ENCODE results near the gene PLEKHG5.
A peak's percentile ranks its signal among the peaks of the same experiment; 100 is the strongest.

The PLEKHG5 gene, protein sequence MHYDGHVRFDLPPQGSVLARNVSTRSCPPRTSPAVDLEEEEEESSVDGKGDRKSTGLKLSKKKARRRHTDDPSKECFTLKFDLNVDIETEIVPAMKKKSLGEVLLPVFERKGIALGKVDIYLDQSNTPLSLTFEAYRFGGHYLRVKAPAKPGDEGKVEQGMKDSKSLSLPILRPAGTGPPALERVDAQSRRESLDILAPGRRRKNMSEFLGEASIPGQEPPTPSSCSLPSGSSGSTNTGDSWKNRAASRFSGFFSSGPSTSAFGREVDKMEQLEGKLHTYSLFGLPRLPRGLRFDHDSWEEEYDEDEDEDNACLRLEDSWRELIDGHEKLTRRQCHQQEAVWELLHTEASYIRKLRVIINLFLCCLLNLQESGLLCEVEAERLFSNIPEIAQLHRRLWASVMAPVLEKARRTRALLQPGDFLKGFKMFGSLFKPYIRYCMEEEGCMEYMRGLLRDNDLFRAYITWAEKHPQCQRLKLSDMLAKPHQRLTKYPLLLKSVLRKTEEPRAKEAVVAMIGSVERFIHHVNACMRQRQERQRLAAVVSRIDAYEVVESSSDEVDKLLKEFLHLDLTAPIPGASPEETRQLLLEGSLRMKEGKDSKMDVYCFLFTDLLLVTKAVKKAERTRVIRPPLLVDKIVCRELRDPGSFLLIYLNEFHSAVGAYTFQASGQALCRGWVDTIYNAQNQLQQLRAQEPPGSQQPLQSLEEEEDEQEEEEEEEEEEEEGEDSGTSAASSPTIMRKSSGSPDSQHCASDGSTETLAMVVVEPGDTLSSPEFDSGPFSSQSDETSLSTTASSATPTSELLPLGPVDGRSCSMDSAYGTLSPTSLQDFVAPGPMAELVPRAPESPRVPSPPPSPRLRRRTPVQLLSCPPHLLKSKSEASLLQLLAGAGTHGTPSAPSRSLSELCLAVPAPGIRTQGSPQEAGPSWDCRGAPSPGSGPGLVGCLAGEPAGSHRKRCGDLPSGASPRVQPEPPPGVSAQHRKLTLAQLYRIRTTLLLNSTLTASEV

DNA sequence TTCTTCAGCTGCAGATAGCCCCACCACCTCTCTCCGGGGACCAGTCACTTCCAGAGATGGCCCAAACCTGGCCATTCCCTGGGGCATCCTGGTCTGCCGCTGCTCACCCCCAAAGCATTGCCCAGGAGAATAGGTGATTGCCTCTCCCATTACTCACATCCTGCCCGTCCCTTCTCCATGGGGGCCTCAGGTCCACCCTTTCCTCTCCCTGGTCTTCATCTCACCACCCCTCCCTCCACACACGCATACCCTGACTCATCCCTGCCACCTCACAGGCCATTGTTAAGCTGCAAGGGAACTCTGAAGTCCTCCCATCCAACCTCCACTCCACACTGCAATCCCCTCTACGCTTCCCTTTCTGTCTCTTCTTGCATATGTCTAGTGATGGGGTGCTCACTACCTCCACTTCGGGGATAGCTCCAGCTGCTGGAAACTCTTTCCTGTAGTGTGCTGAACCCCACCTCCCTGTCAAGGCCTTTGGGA, at the start of gene PLEKHG5:
TSS of gene PLEKHG5 (minus strand) at position 188 of the 483 bp plus-strand sequence. CDS start 14,096 bp downstream, outside the sequence.
- TF ChIP-seq, protein P1, sequence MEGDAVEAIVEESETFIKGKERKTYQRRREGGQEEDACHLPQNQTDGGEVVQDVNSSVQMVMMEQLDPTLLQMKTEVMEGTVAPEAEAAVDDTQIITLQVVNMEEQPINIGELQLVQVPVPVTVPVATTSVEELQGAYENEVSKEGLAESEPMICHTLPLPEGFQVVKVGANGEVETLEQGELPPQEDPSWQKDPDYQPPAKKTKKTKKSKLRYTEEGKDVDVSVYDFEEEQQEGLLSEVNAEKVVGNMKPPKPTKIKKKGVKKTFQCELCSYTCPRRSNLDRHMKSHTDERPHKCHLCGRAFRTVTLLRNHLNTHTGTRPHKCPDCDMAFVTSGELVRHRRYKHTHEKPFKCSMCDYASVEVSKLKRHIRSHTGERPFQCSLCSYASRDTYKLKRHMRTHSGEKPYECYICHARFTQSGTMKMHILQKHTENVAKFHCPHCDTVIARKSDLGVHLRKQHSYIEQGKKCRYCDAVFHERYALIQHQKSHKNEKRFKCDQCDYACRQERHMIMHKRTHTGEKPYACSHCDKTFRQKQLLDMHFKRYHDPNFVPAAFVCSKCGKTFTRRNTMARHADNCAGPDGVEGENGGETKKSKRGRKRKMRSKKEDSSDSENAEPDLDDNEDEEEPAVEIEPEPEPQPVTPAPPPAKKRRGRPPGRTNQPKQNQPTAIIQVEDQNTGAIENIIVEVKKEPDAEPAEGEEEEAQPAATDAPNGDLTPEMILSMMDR (conservative IDR thresholded peaks at IDR 0.05; ENCODE audit: low read length): no peak
- peak within 1 kb of the TSS; percentile 82 for H3K4me3 ChIP-seq (ENCODE audit: low read length)
- peak; percentile 45 for DNase-seq (ENCODE audit: low read depth)

DNA sequence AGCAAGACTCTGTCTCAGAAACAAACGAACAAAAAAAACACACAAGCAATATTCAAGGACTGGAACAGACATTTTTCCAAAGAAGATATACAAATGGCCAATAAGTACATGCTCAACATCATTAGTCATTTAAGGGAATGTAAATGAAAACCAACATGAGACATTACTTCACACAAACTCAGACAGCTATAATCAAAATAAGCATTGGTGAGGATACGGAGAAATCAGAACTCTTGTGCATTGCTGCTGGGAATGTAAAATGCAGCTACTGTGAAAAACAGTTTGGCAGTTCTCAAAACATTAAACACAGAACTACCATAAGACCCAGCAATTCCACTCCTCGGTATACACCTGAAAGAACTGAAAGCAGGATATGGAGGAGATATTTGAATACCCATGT, 47.5 kb upstream of the PLEKHG5 start:
- DNase-seq (ENCODE audit: low read depth): peak; percentile 52
- no peak overlapping the region for H3K4me3 ChIP-seq (ENCODE audit: low read length)
- TF ChIP-seq, protein P1 (conservative IDR thresholded peaks at IDR 0.05; ENCODE audit: low read length): no peak

DNA sequence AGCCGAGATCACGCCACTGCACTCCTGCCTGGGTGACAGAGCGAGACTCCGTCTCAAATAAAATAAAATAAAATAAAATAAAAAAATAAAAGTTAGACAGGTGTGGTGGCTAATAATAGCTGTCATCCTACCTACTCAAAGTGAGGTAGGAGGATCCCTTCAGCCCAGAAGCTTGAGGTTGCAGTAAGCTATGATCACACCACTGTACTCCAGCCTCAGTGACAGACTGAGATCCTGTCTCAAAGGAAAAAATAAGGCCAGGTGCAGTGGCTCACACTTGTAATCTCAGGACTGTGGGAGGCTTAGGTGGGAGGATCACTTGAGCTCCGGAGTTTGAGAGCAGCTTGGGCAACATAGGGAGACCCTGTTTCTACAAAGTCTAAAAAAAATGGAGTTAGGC, 44.8 kb upstream of the PLEKHG5 start:
- no peak for DNase-seq (ENCODE audit: low read depth)
- no peak overlapping the region for H3K4me3 ChIP-seq (ENCODE audit: low read length)
- TF ChIP-seq, protein P1 (conservative IDR thresholded peaks at IDR 0.05; ENCODE audit: low read length): no peak

DNA sequence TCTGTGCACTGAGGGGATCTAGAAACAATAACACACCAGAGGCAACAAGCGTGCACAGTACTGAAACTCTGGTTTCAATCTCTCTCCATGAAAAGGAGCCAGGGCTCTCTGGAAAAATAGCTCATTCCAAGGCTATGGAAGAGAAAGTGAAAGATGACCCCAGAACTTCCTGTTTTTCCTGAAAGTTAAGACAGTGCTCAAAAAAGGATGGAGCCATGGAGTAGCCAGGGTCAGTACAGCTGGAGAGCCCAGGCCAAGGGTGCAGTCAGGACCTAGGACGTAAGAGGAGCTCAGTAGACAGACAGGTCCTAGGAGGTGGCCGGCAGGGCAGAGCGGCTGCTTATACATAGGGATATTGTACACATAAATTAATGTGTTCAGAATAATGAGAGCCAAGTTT, 43.7 kb upstream of the PLEKHG5 start:
- no peak for DNase-seq (ENCODE audit: low read depth)
- TF ChIP-seq, protein P1 (conservative IDR thresholded peaks at IDR 0.05; ENCODE audit: low read length): no peak
- no peak overlapping the region for H3K4me3 ChIP-seq (ENCODE audit: low read length)

DNA sequence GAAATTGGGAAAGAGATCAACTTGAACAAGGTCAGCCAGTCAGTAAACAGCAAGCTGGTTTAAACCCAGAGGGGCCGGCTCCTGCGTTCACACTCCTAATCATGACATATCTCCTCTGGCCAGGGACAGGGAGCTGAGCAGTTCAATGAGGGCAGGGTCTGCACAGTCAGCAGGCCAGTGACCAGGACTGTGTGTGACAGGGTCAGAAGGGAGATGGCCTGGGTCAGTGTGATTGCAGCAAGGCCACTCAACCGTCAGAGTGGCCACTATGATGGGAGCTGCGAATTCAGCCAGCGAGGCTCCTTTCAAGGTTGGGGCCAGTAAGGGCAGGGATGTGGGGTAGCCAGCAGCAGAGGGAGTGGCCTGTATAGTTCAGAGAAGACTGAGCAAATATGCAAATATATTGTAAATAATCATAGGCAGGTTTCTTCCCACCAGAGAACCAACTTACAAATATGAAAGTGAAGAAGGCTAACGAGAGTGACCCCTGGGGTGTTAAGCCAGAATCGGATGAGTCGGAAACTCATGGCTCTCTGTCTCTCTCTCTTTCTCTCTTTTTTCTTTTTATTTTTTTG, 42.9 kb upstream of the PLEKHG5 start:
- TF ChIP-seq, protein P1 (conservative IDR thresholded peaks at IDR 0.05; ENCODE audit: low read length): no peak
- no peak for DNase-seq (ENCODE audit: low read depth)
- no peak overlapping the region for H3K4me3 ChIP-seq (ENCODE audit: low read length)

DNA sequence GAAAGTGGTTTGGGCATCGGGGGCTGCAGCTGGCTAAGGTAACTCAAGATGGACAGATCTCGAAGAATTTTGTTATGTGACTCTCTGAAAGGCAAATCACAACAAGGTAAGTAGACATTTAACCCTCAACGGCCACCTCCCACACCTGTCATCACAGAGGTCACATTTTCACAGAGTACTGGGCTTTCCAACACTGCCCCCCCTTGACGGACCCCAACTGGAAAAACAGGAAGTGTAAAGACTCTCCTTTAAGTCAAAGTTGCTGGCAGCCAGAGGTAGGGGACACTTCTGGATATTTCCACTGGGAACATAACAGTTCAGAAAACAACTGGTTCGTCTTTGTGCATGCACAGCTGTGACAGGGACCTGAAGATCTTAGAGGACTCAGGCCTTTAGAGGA, 40.5 kb upstream of the PLEKHG5 start:
- no peak overlapping the region for H3K4me3 ChIP-seq (ENCODE audit: low read length)
- TF ChIP-seq, protein P1 (conservative IDR thresholded peaks at IDR 0.05; ENCODE audit: low read length): no peak
- DNase-seq (ENCODE audit: low read depth): no peak
